ENCODE results near the gene CELF2. TPM values are rescaled to one million over a fixed set of nuclear protein-coding genes. Genes with fewer than 3 reads are reported as not detected.
"Not testable (repeated sequence)": the region's sequence is repeated elsewhere in the genome, so short reads cannot be mapped to it uniquely, and the experiment has no call there.

The CELF2 gene
- total RNA-seq, 1 donor from 2014 or later: 31.6 TPM

DNA sequence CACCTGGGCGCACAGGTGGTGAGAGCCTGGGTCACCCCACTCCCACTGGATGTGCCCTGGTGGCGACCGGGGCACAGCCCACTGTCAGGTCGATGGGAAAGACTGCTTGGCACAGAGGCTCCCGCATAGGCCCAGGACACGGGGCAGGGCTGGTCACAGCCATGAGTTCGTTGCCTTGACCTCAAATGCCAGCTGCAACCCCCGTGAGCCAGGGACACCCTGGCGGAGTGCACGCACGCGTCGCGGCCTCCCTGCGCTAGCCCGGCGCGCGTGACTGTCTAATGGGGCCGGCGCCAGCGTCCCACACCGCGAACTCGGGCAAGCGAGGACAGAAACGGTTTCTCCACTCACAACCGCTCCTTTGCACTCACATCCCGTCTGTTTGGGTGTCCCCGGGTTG lies 326.4 kb downstream of the CELF2 start:
- no peak overlapping the region for H3K4me3 Mint-ChIP-seq

DNA sequence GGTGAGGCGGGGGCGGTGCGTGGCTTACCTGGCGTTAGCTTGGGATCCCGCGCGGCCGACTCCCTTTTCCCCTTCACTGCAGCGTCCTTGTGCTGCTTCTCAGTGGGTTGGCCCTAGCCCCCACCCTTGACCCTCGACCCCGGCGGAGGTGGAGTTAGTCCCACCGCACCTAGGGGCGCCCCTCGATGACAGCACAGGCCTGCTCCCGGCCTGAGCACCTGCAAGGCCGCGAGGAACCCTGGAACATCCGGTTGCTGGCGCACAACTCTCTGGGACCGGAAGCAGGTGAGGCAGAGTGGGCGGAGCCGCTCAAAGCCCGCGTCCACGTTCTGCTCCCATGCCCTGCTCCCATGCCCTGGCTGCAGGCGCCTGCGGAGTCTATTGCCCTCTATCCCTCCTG lies 326.9 kb downstream of the CELF2 start:
- H3K4me2 ChIP-seq: no peak overlapping the region
- Mint-ChIP-seq H3K4me3 (no peak overlapping the region), H3K27ac (no peak overlapping the region), H3K9me3 (peaks cover 11% of the 10 kb centered on the region), H3K36me3 (no peaks in the 10 kb centered on the region), H3K4me1 (peaks cover 4% of the 10 kb centered on the region), H3K27me3 (ENCODE audit: insufficient read depth, low read depth) (peaks cover 3% of the 10 kb centered on the region)
- no peak overlapping the region for H2AFZ ChIP-seq (replicated peaks)
- H3K27me3 ChIP-seq: no peaks in the 10 kb centered on the region
- H3K4me3 ChIP-seq: no peak overlapping the region
- H3K4me1 ChIP-seq: no peaks in the 10 kb centered on the region
- DNase-seq (ENCODE audit: low spot score): no peak
- no peak overlapping the region for H3K9ac ChIP-seq
- no peaks in the 10 kb centered on the region for H4K20me1 ChIP-seq (ENCODE audit: low read depth)
- no peaks in the 10 kb centered on the region for H3F3A ChIP-seq (ENCODE audit: low read depth)
- TF ChIP-seq, protein P1, sequence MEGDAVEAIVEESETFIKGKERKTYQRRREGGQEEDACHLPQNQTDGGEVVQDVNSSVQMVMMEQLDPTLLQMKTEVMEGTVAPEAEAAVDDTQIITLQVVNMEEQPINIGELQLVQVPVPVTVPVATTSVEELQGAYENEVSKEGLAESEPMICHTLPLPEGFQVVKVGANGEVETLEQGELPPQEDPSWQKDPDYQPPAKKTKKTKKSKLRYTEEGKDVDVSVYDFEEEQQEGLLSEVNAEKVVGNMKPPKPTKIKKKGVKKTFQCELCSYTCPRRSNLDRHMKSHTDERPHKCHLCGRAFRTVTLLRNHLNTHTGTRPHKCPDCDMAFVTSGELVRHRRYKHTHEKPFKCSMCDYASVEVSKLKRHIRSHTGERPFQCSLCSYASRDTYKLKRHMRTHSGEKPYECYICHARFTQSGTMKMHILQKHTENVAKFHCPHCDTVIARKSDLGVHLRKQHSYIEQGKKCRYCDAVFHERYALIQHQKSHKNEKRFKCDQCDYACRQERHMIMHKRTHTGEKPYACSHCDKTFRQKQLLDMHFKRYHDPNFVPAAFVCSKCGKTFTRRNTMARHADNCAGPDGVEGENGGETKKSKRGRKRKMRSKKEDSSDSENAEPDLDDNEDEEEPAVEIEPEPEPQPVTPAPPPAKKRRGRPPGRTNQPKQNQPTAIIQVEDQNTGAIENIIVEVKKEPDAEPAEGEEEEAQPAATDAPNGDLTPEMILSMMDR (IDR thresholded peaks at IDR 0.05): no peak
- TF ChIP-seq EZH2phosphoT487 (IDR thresholded peaks at IDR 0.05) (no peak), EZH2 (IDR thresholded peaks at IDR 0.05) (no peak)
- no peaks in the 10 kb centered on the region for H3K79me2 ChIP-seq (ENCODE audit: low read depth)
- H3K36me3 ChIP-seq: no peaks in the 10 kb centered on the region
- H3K27ac ChIP-seq: no peak overlapping the region
- H3K9me3 ChIP-seq (ENCODE audit: low read depth): peaks cover 9% of the 10 kb centered on the region

More for the DNA sequence above, 326.4 kb downstream of the CELF2 start:
- Histone ChIP-seq H3K4me1 (peaks cover under 1% of the 10 kb centered on the region), H3K27me3 (no peaks in the 10 kb centered on the region), H4K20me1 (ENCODE audit: low read depth) (no peaks in the 10 kb centered on the region), H3K79me2 (ENCODE audit: low read depth) (no peaks in the 10 kb centered on the region), H3K27ac (no peak overlapping the region), H3K9me3 (ENCODE audit: low read depth) (peaks cover 9% of the 10 kb centered on the region), H2AFZ (replicated peaks) (no peak overlapping the region), H3F3A (ENCODE audit: low read depth) (no peaks in the 10 kb centered on the region), H3K9ac (no peak overlapping the region), H3K4me3 (no peak overlapping the region), H3K4me2 (no peak overlapping the region), H3K36me3 (no peaks in the 10 kb centered on the region)
- Mint-ChIP-seq H3K4me1 (peaks cover 6% of the 10 kb centered on the region), H3K9me3 (peaks cover 11% of the 10 kb centered on the region), H3K36me3 (no peaks in the 10 kb centered on the region), H3K27me3 (ENCODE audit: insufficient read depth, low read depth) (peaks cover 3% of the 10 kb centered on the region), H3K27ac (no peak overlapping the region)
- TF ChIP-seq, protein P1 (IDR thresholded peaks at IDR 0.05): no peak
- DNase-seq (ENCODE audit: low spot score): no peak

DNA sequence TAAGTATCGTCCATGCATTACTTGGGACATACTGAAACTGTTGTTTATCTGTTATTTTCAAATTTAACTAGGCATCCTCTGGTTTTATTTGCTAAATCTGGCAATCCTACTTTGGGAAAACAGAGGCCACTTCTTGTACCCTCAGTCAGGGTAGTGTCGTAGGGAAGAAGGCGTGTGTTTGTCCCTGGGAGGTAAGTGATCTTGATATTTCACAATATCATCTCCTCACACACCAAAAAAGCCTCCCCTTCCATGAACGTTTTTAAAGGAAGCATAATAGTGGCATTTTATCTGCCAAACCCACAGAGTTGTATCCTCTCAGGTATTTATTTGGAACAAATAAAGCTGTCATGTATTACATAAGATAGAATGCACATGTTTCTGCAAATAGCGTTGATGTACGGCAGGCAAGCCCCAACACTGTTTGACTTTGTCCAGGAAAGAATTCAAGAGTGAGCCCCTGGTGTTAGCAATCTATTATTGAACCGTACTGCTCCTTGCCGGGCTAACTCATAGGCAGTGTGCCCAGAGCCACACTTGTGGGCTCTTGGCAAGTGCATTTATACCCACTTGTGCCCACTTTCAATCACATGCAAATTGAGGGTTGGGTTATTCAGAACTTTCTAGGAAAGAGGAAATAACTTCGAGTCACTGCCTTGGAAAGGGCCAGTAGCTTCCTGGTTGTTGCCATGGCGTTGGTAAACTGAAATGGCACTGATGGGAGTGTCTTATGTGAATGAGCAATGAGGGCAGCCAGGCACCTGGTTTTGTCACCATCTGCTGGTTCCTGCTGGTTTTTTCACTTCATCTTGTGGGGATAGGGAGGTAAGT lies 327.8 kb downstream of the CELF2 start:
- DNase-seq (ENCODE audit: low spot score): peak; percentile 24
- Histone ChIP-seq H3K9me3 (ENCODE audit: low read depth) (peaks cover 9% of the 10 kb centered on the region), H3K4me3 (no peak overlapping the region), H4K20me1 (ENCODE audit: low read depth) (no peaks in the 10 kb centered on the region), H3K27me3 (no peaks in the 10 kb centered on the region), H3F3A (ENCODE audit: low read depth) (no peaks in the 10 kb centered on the region), H3K79me2 (ENCODE audit: low read depth) (no peaks in the 10 kb centered on the region), H3K4me1 (peaks cover 1% of the 10 kb centered on the region), H3K27ac (no peak overlapping the region), H2AFZ (replicated peaks) (no peak overlapping the region), H3K9ac (no peak overlapping the region), H3K36me3 (no peaks in the 10 kb centered on the region), H3K4me2 (no peak overlapping the region)
- peaks cover 13% of the 10 kb centered on the region for H3K9me3 Mint-ChIP-seq
- TF ChIP-seq EZH2phosphoT487 (IDR thresholded peaks at IDR 0.05): no peak
- TF ChIP-seq, protein P1 (IDR thresholded peaks at IDR 0.05): no peak
- no peak for TF ChIP-seq EZH2 (IDR thresholded peaks at IDR 0.05)
- H3K4me1 Mint-ChIP-seq: peaks cover 4% of the 10 kb centered on the region
- peaks cover 3% of the 10 kb centered on the region for H3K27me3 Mint-ChIP-seq (ENCODE audit: insufficient read depth, low read depth)
- peak overlapping the region; percentile 44 for H3K27ac Mint-ChIP-seq
- H3K4me3 Mint-ChIP-seq: no peak overlapping the region
- no peaks in the 10 kb centered on the region for H3K36me3 Mint-ChIP-seq

DNA sequence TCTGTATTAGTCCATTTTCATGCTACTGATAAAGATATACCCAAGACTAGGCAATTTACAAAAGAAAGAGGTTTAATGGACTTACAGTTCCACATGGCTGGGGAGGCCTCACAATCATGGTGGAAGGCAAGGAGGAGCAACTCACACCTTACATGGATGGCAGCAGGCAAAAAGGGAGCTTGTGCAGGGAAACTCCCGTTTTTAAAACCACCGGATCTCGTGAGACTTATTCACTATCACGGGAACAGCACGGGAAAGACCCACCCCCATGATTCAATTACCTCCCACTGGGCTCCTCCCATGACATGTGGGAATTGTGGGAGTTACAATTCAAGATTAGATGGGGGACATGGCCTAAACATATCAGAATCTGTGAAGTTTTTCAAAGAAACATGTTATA lies 329.9 kb downstream of the CELF2 start:
- not testable (repeated sequence) for H3K27ac Mint-ChIP-seq; H3K9me3 ChIP-seq (ENCODE audit: low read depth); H3K79me2 ChIP-seq (ENCODE audit: low read depth); H3K27ac ChIP-seq; H3K9ac ChIP-seq; H3F3A ChIP-seq (ENCODE audit: low read depth); H3K4me1 Mint-ChIP-seq; H3K4me2 ChIP-seq; H3K4me1 ChIP-seq; H3K4me3 ChIP-seq; H3K27me3 Mint-ChIP-seq (ENCODE audit: insufficient read depth, low read depth); H3K36me3 Mint-ChIP-seq; H4K20me1 ChIP-seq (ENCODE audit: low read depth); DNase-seq (ENCODE audit: low spot score); H2AFZ ChIP-seq (replicated peaks); H3K27me3 ChIP-seq; H3K4me3 Mint-ChIP-seq; H3K36me3 ChIP-seq
- peaks cover 26% of the 10 kb centered on the region for H3K9me3 Mint-ChIP-seq
